ENCODE results near the gene ZNF839.

The ZNF839 gene

GRCh38 chr14:102387086-102387485 is 67.5 kb downstream of the ZNF839 start:
- no peak for DNase-seq (ENCODE audit: low read depth)

- no peak for DNase-seq (ENCODE audit: low read depth)
Measured at GRCh38 chr14:102389246-102389645, 69.7 kb downstream of the ZNF839 start.

GRCh38 chr14:102390064-102390855 is 70.7 kb downstream of the ZNF839 start:
- peak; percentile 22 for DNase-seq (ENCODE audit: low read depth)
